HTR-8/SVneo (cell line): ENCODE measurements around the gene DBP.
"Not testable (repeated sequence)": the region's sequence is repeated elsewhere in the genome, so short reads cannot be mapped to it uniquely, and the experiment has no call there.

Experiments used
- DNase-seq: peaks from one replicate; pipeline ENCODE4 v3.0.0; 2011; ENCODE audit warnings: low spot score, mixed read lengths; ENCODE audit not compliant: insufficient read length
- FAIRE-seq: peaks from 2 replicates; lab custom pipeline; 2011; peaks lifted over from hg19 to GRCh38; lab: Jason Lieb, UNC

DBP gene

DNA sequence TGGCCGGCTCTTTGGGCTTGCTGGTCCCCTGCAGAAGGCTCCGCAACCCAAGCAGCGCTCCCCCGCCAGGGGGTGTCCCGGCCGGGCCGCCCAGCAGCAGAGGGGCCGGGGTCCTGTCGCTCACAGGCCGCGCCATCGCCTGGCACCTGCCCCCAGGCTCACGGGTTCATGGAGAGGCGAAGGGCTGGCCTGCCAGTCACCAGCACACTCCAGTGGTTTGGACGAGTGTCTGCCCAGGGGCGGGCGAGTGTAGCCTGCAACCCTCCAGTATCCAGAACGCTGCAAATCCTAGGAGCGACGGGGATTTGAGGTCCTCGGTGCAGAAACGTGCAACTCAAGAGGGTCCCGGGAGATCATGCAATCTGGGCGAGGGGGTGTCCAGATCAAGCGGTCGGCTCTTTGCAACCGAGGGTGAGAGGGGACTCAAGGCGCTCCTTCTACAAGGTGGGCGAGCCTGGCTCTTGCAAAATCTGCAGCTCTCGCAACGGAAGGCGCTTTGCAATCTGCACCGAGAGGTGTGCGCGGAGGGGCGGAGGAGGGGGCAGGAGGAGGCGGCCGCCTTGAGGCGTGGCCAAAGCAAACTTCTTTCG, at the start of gene DBP:
Gene DBP, minus strand, starts transcription at position 521 of the 590 bp plus-strand sequence. Its CDS starts 385 bp downstream, at position 136.
- DNase-seq, result no peak
- no peak for FAIRE-seq

GRCh38 chr19:48686637-48687036, 49.5 kb upstream of the DBP start:
- not testable (repeated sequence) for FAIRE-seq, DNase-seq

DNA sequence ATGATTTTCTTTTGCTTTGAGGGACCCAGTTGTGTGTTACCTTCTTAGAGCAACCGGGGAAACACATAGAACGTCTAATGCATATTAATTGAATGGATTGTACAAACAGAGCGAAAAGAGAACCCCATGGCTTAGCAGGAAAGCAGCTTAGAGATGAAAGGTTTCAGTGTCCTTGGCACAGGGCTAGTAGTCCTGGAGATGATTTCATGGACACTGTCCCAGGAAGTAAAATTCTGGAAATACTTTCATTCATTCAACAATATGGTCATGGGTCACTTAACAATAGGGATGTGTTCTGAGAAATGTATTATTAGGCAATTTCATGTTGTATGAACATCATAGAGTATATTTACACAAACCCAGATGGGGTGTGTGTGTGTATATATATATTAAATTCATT, 48.9 kb upstream of the DBP start:
- FAIRE-seq (no peak), DNase-seq (no peak)

GRCh38 chr19:48685583-48685982, 48.4 kb upstream of the DBP start:
- DNase-seq (no peak), FAIRE-seq (no peak)

GRCh38 chr19:48683349-48683748, 46.2 kb upstream of the DBP start:
- DNase-seq (no peak), FAIRE-seq (no peak)

- FAIRE-seq (no peak), DNase-seq (no peak)
These were observed 43.9 kb upstream of the DBP start for GRCh38 chr19:48681127-48681470.

- FAIRE-seq (no peak), DNase-seq (no peak)
These were observed 43.4 kb upstream of the DBP start for GRCh38 chr19:48680436-48681126.

DNA sequence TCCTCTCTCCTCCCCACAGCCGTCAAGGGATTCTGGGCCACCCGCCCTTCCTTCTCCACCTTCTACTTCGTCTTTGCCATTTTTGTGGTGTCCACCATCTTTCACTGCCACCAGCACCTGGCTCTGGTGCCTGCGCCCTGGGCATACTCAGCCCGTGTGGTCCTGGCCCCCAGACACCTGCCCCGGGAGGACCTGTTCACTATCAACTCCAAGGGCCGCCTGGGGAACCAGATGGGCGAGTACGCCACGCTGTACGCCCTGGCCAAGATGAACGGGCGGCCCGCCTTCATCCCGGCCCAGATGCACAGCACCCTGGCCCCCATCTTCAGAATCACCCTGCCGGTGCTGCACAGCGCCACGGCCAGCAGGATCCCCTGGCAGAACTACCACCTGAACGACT, 42.8 kb upstream of the DBP start:
- peak; percentile 54 for FAIRE-seq
- DNase-seq, result not testable (repeated sequence)

DNA sequence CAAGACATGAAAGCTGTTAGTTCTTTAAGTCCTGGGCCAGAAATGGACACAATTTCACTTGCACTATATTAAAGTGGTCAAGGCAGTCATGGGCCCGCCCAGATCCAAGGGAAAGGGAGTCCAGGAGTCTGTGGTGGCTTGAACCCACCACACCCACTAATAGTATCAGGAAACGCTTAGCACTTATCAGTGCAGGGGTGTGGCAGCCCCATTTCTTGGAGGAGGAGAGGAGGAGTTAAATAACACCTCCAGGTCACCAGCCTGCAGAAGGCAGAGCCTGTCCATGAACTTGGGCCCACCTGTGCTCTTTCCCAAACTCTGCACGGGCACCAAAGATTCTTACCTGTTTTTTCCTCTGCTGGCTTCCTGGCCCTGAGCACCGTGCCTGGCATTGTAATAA, 41.0 kb upstream of the DBP start:
- FAIRE-seq (no peak), DNase-seq (no peak)

GRCh38 chr19:48676887-48677286, 39.7 kb upstream of the DBP start:
- DNase-seq (no peak), FAIRE-seq (no peak)

GRCh38 chr19:48676487-48676886, 39.3 kb upstream of the DBP start:
- no peak for DNase-seq

DNA sequence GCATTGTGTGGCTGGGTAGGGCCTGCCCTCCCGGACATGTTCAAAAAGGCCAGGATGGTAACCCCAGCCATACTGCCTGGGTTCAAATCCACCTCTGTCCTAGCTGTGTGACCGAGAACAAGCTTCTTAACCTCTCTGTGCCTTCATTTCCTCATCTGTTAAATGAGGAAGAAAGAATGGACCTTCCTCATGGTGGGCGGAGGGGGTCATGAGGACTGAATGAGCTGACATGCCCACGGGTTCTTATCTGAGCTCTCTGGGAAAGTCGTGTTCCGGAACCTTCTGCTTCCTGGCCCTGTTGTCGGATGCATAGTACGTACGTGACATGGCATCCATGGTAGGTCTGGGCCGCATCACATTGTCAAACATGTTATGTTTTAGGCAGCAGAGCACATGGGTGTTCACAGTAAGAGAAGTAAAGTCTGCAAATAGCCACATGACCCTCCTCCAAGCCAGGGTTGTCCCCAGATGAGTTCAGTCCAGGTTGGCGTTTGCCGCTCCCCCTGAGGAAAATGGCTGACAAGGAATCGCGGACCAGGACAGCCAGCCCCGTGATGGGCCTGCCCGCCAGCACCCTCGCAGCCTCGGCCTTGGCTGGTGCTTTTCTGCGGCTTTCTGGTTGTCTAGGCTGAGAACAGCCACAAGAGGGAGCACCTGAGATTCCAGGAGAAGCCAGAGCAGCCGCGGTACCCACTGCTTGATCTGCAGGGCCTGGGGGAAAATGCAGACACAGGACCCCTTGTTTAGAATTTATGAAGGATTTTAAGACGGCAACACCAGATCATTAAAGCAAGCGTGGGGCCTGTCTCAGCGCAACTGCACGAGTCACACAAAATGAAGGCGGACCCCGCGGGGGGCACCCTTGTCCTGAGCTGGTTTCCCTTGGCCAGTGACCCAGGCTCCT, 38.0 kb upstream of the DBP start:
- FAIRE-seq, result peak; percentile 68
- DNase-seq, result peak; percentile 94

More at GRCh38 chr19:48676487-48676886, 39.3 kb upstream of the DBP start:
- FAIRE-seq, result no peak

GRCh38 chr19:48674216-48674809, 37.1 kb upstream of the DBP start:
- FAIRE-seq (no peak), DNase-seq (no peak)

GRCh38 chr19:48673436-48674100, 36.4 kb upstream of the DBP start:
- DNase-seq (no peak), FAIRE-seq (no peak)

DNA sequence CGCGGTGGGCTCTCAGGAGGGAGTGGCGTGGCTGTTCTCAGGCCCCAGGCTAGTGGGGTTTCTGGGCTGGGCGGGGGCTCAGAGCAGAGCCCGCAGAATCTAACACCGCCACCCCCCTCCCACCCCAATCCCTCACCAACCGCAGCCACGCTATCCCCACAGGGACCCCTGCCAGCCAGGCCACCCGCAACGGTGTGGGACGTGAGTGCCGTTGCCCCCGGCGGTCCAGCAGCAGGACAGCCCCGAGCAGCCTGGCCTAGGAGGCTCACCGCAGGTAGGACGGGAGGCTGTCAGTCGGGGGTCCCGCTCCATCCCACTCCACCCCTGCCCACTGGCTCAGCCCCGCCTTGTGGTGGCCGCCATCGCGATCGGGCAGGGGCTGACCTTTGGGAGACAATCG, 35.8 kb upstream of the DBP start, which contains the start of gene NTN5:
Gene NTN5, minus strand, starts transcription at position 24 of the 400 bp plus-strand sequence. CDS start 2,031 bp downstream, outside the sequence.
- no peak for FAIRE-seq
- DNase-seq, result no peak

- no peak for DNase-seq
- no peak for FAIRE-seq
These were observed 34.3 kb upstream of the DBP start for GRCh38 chr19:48671446-48671995.

DNA sequence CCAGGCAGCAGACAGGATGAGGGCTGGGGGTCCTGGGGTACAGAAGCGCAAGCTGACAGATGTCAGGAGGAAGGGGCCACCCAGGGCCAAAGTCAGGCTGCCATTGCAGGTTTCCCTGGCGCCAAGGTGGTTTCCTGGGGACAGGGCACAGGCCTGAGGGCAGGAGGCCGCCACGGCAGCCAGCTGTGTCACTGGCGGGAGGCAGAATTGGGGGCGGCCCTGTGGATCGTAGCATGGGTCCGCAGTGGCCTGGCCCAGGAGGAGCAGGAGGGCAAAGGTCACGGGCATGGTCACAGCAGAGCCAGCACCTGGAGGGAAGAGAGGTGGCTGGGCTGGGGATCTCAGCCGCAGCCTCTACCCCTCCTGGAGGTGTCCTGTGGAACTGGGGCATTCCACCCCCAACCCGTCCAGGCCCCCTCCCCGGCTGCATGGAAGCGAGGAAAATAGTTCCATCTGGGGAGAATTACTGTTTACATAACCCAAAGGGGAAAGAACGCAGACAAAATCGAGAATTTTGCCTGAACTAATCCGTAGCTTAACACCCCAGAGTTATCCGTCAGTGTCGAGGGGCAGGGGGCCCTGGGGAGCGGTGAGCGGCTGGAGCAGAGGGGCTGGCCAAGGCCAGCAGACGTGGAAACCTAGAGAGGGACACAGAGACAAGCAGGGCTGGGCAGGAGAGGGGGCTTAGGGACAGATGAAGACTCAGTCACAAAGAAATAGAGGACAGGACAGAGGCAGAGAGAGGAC, 33.7 kb upstream of the DBP start:
- no peak for DNase-seq
- FAIRE-seq, result no peak

DNA sequence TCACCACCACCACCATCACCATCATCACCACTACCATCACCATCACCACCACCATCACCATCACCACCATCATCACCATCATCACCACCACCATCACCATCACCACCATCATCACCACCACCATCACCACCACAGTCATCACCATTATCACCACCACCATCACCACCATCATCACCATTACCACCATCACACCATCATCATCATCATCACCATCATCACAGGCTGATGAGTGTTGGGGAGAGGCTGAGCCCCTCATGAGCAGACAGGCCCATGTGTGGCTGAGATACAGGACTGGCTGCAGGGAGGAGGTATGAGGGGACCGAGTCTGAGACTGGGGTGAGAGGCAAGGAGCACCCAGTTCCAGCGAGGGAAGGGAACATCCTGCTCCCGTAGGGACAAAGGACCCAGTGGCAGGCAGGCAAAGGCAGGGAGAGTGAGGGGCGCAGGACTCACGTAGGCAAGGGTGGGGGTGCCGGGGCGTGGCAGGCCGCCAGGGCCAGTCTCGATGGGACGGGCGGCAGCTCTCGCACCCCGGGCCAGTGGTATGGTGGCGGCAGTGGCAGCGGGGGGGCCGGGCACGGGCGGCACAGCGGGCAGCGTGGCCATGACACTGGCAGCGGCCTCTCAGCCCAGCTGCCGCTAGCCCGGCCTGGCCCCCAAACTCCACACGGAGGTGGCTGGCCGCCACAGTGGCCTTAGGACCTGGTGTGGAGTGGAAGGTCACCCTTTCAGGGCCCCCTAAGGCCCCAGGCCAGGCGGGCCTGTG, 32.9 kb upstream of the DBP start:
- DNase-seq (no peak), FAIRE-seq (no peak)
